IMR-90 (cell line): ENCODE measurements around the gene MIB1. TPM values are rescaled to one million over a fixed set of nuclear protein-coding genes. Genes with fewer than 3 reads are reported as not detected.

ENCODE experiments used
- ATAC-seq: fragments of 200-7000 bp; cut with Tn5 transposase; 2 replicates; pipeline ENCODE4 v1.9.1; 2020; ENCODE audit warnings: low read depth, mild to moderate bottlenecking, moderate library complexity
- BruUV-seq: library from RNA; stranded (reverse); fragments of 400-500 nt; replicated peaks from 2 replicates; lab custom pipeline; 2021; lab: Mats Ljungman, UMichigan
- CTCF ChIA-PET: fragments of 300-600 bp; formaldehyde crosslinking; extraction: SDS; loops from one replicate; lab custom pipeline; 2021; ENCODE audit warnings: antibody characterized with exemption; lab: Yijun Ruan, JAX
- POLR2A ChIA-PET: fragments of 300-600 bp; sonication (Branson Sonifier 250); formaldehyde crosslinking; loops from one replicate; lab custom pipeline; 2022; ENCODE audit warnings: antibody characterized with exemption; ENCODE audit not compliant: unreplicated experiment; lab: Charles Lee
- DNase-seq: peaks from one replicate; pipeline ENCODE4 v3.0.0; 2013
- H2AFZ ChIP-seq: replicated peaks from 2 replicates; pipeline ENCODE3; 2013; ENCODE audit warnings: low read length, mild to moderate bottlenecking; ENCODE audit not compliant: poor library complexity
- H2AK5ac ChIP-seq: 2 replicates; pipeline ENCODE4 v1.6.1; 2013; ENCODE audit warnings: low read depth, low read length, inconsistent platforms
- H2AK9ac ChIP-seq: replicated peaks from 2 replicates; pipeline ENCODE3; 2013; ENCODE audit warnings: mild to moderate bottlenecking, low read depth, low read length, moderate library complexity; ENCODE audit not compliant: poor library complexity
- H2BK120ac ChIP-seq: 2 replicates; pipeline ENCODE4 v1.6.1; 2013; ENCODE audit warnings: low read depth, low read length, inconsistent platforms
- H2BK15ac ChIP-seq: 3 replicates; pipeline ENCODE4 v1.6.1; 2013; ENCODE audit warnings: low read depth, low read length, inconsistent platforms
- H2BK20ac ChIP-seq: 2 replicates; pipeline ENCODE4 v1.6.1; 2013; ENCODE audit warnings: low read depth, mild to moderate bottlenecking, inconsistent platforms, low read length, moderate library complexity
- H2BK5ac ChIP-seq: 2 replicates; pipeline ENCODE4 v1.6.1; 2013; ENCODE audit warnings: mild to moderate bottlenecking, low read depth, low read length, inconsistent platforms; ENCODE audit not compliant: poor library complexity, severe bottlenecking
- H3K14ac ChIP-seq: replicated peaks from 2 replicates; pipeline ENCODE4 v1.6.1; 2013; ENCODE audit warnings: low read depth, low read length, inconsistent platforms
- H3K18ac ChIP-seq: 2 replicates; pipeline ENCODE4 v1.6.1; 2013; ENCODE audit warnings: low read depth, low read length, control low read depth
- H3K23ac ChIP-seq: 2 replicates; pipeline ENCODE4 v1.6.1; 2013; ENCODE audit warnings: low read depth, low read length, inconsistent platforms
- H3K27ac ChIP-seq: 2 replicates; pipeline ENCODE4 v1.5.1; 2013; ENCODE audit warnings: mild to moderate bottlenecking, control low read depth, low read length; ENCODE audit not compliant: insufficient read depth
- H3K27me3 ChIP-seq: 2 replicates; pipeline ENCODE4 v1.6.1; 2013; ENCODE audit warnings: low read length; ENCODE audit not compliant: control insufficient read depth, insufficient read depth
- H3K36me3 ChIP-seq: 2 replicates; pipeline ENCODE4 v1.6.1; 2013; ENCODE audit warnings: low read length, mixed read lengths; ENCODE audit not compliant: control insufficient read depth, insufficient read depth
- H3K4ac ChIP-seq: 2 replicates; pipeline ENCODE4 v1.6.1; 2013; ENCODE audit warnings: low read depth, low read length, inconsistent platforms
- H3K4me1 ChIP-seq: 2 replicates; pipeline ENCODE4 v1.6.1; 2013; ENCODE audit warnings: low read length, mixed read lengths; ENCODE audit not compliant: control insufficient read depth, insufficient read depth
- H3K4me2 ChIP-seq: 2 replicates; pipeline ENCODE4 v1.6.1; 2013; ENCODE audit warnings: low read depth, mild to moderate bottlenecking, control low read depth, low read length, moderate library complexity
- H3K4me3 ChIP-seq: 2 replicates; pipeline ENCODE4 v1.5.1; 2013; ENCODE audit warnings: low read depth, mild to moderate bottlenecking, control low read depth, low read length, moderate library complexity; ENCODE audit not compliant: insufficient read depth
- H3K56ac ChIP-seq: 2 replicates; pipeline ENCODE4 v1.6.1; 2013; ENCODE audit warnings: low read length, inconsistent platforms; ENCODE audit not compliant: insufficient read depth; ENCODE audit errors: extremely low read depth
- H3K79me1 ChIP-seq, 2 experiments: 2 replicates each; pipeline ENCODE4 v1.6.1; 2013; ENCODE audit warnings: low read length in 2 of 2, inconsistent platforms in 1 of 2, low read depth in 1 of 2
- H3K9ac ChIP-seq: 2 replicates; pipeline ENCODE4 v1.6.1; 2013; ENCODE audit warnings: low read depth, low read length, control low read depth
- H3K9me1 ChIP-seq: 2 replicates; pipeline ENCODE4 v1.6.1; 2013; ENCODE audit warnings: low read length, inconsistent platforms; ENCODE audit not compliant: insufficient read depth
- H3K9me3 ChIP-seq: 2 replicates; pipeline ENCODE4 v1.6.1; 2013; ENCODE audit warnings: low read length; ENCODE audit not compliant: control insufficient read depth, insufficient read depth
- H4K20me1 ChIP-seq: 2 replicates; pipeline ENCODE4 v1.6.1; 2013; ENCODE audit warnings: low read length, inconsistent platforms; ENCODE audit not compliant: insufficient read depth
- H4K5ac ChIP-seq: 2 replicates; pipeline ENCODE4 v1.6.1; 2013; ENCODE audit warnings: mild to moderate bottlenecking, low read depth, low read length, control low read depth
- H4K8ac ChIP-seq, 2 experiments: 2 replicates each; pipeline ENCODE4 v1.6.1; 2013; ENCODE audit warnings: low read depth in 2 of 2, low read length in 2 of 2, control low read depth in 1 of 2, inconsistent platforms in 1 of 2
- H4K91ac ChIP-seq: 2 replicates; pipeline ENCODE4 v1.6.1; 2013; ENCODE audit warnings: low read depth, low read length, inconsistent platforms; ENCODE audit not compliant: insufficient read depth
- BHLHE40 ChIP-seq: fragments of 150-350 bp; IDR thresholded peaks from 2 replicates; pipeline ENCODE4 v1.6.1; 2016; ENCODE audit warnings: mild to moderate bottlenecking, low read depth, low read length
- CEBPB ChIP-seq: IDR thresholded peaks from 2 replicates; pipeline ENCODE4 v1.6.1; 2012; ENCODE audit warnings: low read depth, low read length, improper control_type of control experiment
- CHD1 ChIP-seq: IDR thresholded peaks from 2 replicates; pipeline ENCODE4 v1.6.1; 2012; ENCODE audit warnings: low read depth, low read length, improper control_type of control experiment
- FOS ChIP-seq: fragments of 150-350 bp; IDR thresholded peaks from 2 replicates; pipeline ENCODE4 v1.6.1; 2016; ENCODE audit warnings: low read depth, low read length
- MAFK ChIP-seq: IDR thresholded peaks from 2 replicates; pipeline ENCODE4 v1.6.1; 2012; ENCODE audit warnings: low read depth, low read length, improper control_type of control experiment
- MAZ ChIP-seq: IDR thresholded peaks from 2 replicates; pipeline ENCODE4 v1.6.1; 2012; ENCODE audit warnings: low read depth, mild to moderate bottlenecking, low read length, improper control_type of control experiment, moderate library complexity, borderline replicate concordance
- MXI1 ChIP-seq: IDR thresholded peaks from 2 replicates; pipeline ENCODE4 v1.6.1; 2012; ENCODE audit warnings: low read depth, mild to moderate bottlenecking, low read length, moderate library complexity, borderline replicate concordance
- NFE2L2 ChIP-seq: fragments of 150-350 bp; IDR thresholded peaks from 2 replicates; pipeline ENCODE4 v1.6.1; 2016; ENCODE audit warnings: low read depth, mild to moderate bottlenecking, low read length
- POLR2A ChIP-seq: IDR thresholded peaks from 2 replicates; pipeline ENCODE4 v1.6.1; 2012; ENCODE audit warnings: mild to moderate bottlenecking, low read depth, low read length
- RAD21 ChIP-seq: IDR thresholded peaks from 2 replicates; pipeline ENCODE4 v1.6.1; 2012; ENCODE audit warnings: low read length, improper control_type of control experiment
- RCOR1 ChIP-seq: IDR thresholded peaks from 2 replicates; pipeline ENCODE4 v1.6.1; 2012; ENCODE audit warnings: mild to moderate bottlenecking, low read length, improper control_type of control experiment; ENCODE audit not compliant: insufficient replicate concordance
- RFX5 ChIP-seq: IDR thresholded peaks from 2 replicates; pipeline ENCODE4 v1.8.0; 2012; ENCODE audit warnings: low read depth, mild to moderate bottlenecking, low read length, moderate library complexity
- SMC3 ChIP-seq: fragments of 150-350 bp; IDR thresholded peaks from 2 replicates; pipeline ENCODE4 v1.6.1; 2016; ENCODE audit warnings: low read depth, mild to moderate bottlenecking, antibody characterized with exemption, low read length, moderate library complexity
- WGBS, 2 experiments: methylation state at CpG; one replicate each; pipeline versions ENCODE4 v1.1.5 to v1.1.7; 2013; ENCODE audit warnings: missing lambda C conversion rate in 2 of 2; ENCODE audit not compliant: insufficient read length in 1 of 2; ENCODE audit errors: extremely low coverage in 2 of 2; 5-methylcytosine and 5-hydroxymethylcytosine counted together
- dilution Hi-C: fragments of 300-500 bp; cut with HindIII; formaldehyde crosslinking; loops from one replicate; pipeline ENCODE4 v1.14.3; 2018; ENCODE audit warnings: low sequenced_read_pairs; ENCODE audit not compliant: unreplicated experiment
- in situ Hi-C: fragments of 300-500 bp; cut with MboI; formaldehyde crosslinking; loops from 3 replicates; pipeline ENCODE4 v1.14.3; 2019; ENCODE audit warnings: low sequenced_read_pairs, inconsistent platforms, mixed read lengths
- intact Hi-C: fragments of 100-400 bp; cut with micrococcal nuclease; formaldehyde crosslinking; loops from 2 replicates; pipeline ENCODE4 v1.10.0; 2022
- polyA plus RNA-seq, 3 experiments: library from polyadenylated mRNA; depleted of rRNA; stranded (reverse); fragments of >200 nt; gene quantifications; 2 replicates each; pipeline ENCODE4 v1.2.3, GENCODE V29; 2012; ENCODE audit warnings: low replicate concordance in 1 of 3
- total RNA-seq: library from RNA; depleted of rRNA; stranded (reverse); fragments of >200 nt; gene quantifications from 2 replicates; pipeline ENCODE4 v1.2.3, GENCODE V29; 2012
- TF ChIP-seq, protein P1 (sequence below): conservative IDR thresholded peaks from 2 replicates; pipeline ENCODE4 v1.5.1; 2012; ENCODE audit warnings: mild to moderate bottlenecking, low read depth, low read length, improper control_type of control experiment
- TF ChIP-seq, protein P2 (sequence below): fragments of 150-350 bp; IDR thresholded peaks from 2 replicates; pipeline ENCODE4 v1.6.1; 2017; ENCODE audit warnings: mild to moderate bottlenecking, antibody characterized with exemption, low read length, low read depth
- TF ChIP-seq, protein P3 (sequence below): fragments of 150-350 bp; IDR thresholded peaks from 2 replicates; pipeline ENCODE4 v1.6.1; 2016; ENCODE audit warnings: low read depth, mild to moderate bottlenecking, low read length, moderate library complexity, borderline replicate concordance

The MIB1 gene
- total and polyA plus RNA-seq, 2 of the 4 experiments (the other 2 are of a cell fraction), result 5.9 to 80.1 TPM

DNA sequence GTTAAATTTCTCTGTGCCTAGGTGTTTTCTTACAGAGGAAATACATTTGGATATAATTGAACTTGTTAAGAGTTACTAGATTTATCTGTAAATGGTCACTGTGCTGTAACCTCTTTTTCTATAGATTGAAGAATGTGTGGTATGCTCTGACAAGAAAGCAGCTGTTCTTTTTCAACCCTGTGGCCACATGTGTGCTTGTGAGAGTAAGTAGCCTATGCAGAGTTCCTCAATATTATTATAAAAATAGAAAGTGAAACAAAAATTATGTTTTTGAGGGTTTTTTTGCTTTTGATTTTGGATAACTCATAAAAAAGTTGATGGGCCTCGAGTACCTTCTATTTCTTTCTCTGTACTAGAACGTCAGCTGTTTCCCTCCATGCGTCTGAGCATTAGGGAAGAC lies 112.4 kb downstream of the MIB1 start:
- Histone ChIP-seq H3K9me1 (no peaks in the 10 kb centered on the region; the same call in 1 of the 2 replicates), H3K27ac (no peak overlapping the region), H3K23ac (no peak overlapping the region), H2AK5ac (no peak overlapping the region), H4K5ac (no peak overlapping the region), H2BK5ac (no peak overlapping the region), H3K9ac (no peak overlapping the region), H3K56ac (no peak overlapping the region), H3K4me3 (no peak overlapping the region), H2BK15ac (no peak overlapping the region), H2BK120ac (no peak overlapping the region), H3K4me2 (peak overlapping the region; percentile 16; the same call in 1 of the 2 replicates), H4K8ac (no peak overlapping the region), H3K9me3 (no peaks in the 10 kb centered on the region), H3K27me3 (no peaks in the 10 kb centered on the region), H2BK20ac (no peak overlapping the region), H4K91ac (no peak overlapping the region), H4K20me1 (no peaks in the 10 kb centered on the region), H3K4me1 (no peaks in the 10 kb centered on the region), H3K79me1 (peaks cover 2 to 8% of the 10 kb centered on the region in 2 experiments; a peak in 1 of 4 replicates), H3K36me3 (peaks cover 2% of the 10 kb centered on the region), H2AFZ (no peak overlapping the region), H3K18ac (no peak overlapping the region), H2AK9ac (no peak overlapping the region), H3K14ac (no peak overlapping the region), H3K4ac (no peak overlapping the region)
- intact Hi-C loops (loop anchor here (5.0 to 10.0 kb wide), 3 partner anchors 108 to 366 kb away; partner anchors contain the start of gene MIB1), in situ Hi-C loops (no loop called here), dilution Hi-C loops (no loop called here)
- CTCF ChIA-PET, result no interaction called here
- peak; percentile 80 for ATAC-seq
- no CpG with 5 or more reads among the region's 3 CpGs for WGBS, 2 experiments
- peak; percentile 63 for DNase-seq
- TF ChIP-seq, protein P1, sequence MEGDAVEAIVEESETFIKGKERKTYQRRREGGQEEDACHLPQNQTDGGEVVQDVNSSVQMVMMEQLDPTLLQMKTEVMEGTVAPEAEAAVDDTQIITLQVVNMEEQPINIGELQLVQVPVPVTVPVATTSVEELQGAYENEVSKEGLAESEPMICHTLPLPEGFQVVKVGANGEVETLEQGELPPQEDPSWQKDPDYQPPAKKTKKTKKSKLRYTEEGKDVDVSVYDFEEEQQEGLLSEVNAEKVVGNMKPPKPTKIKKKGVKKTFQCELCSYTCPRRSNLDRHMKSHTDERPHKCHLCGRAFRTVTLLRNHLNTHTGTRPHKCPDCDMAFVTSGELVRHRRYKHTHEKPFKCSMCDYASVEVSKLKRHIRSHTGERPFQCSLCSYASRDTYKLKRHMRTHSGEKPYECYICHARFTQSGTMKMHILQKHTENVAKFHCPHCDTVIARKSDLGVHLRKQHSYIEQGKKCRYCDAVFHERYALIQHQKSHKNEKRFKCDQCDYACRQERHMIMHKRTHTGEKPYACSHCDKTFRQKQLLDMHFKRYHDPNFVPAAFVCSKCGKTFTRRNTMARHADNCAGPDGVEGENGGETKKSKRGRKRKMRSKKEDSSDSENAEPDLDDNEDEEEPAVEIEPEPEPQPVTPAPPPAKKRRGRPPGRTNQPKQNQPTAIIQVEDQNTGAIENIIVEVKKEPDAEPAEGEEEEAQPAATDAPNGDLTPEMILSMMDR, result no peak
- no peak for TF ChIP-seq SMC3
- no peak for TF ChIP-seq NFE2L2
- TF ChIP-seq RFX5, result no peak
- TF ChIP-seq RAD21, result no peak
- no peak for TF ChIP-seq BHLHE40
- no peak for TF ChIP-seq CHD1
- TF ChIP-seq FOS, result no peak
- TF ChIP-seq POLR2A, result no peak
- TF ChIP-seq, protein P2, sequence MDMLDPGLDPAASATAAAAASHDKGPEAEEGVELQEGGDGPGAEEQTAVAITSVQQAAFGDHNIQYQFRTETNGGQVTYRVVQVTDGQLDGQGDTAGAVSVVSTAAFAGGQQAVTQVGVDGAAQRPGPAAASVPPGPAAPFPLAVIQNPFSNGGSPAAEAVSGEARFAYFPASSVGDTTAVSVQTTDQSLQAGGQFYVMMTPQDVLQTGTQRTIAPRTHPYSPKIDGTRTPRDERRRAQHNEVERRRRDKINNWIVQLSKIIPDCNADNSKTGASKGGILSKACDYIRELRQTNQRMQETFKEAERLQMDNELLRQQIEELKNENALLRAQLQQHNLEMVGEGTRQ, result no peak
- no peak for TF ChIP-seq RCOR1
- TF ChIP-seq MAZ, result no peak
- no peak for TF ChIP-seq CEBPB
- no peak for TF ChIP-seq MAFK
- TF ChIP-seq MXI1, result no peak
- TF ChIP-seq, protein P3, sequence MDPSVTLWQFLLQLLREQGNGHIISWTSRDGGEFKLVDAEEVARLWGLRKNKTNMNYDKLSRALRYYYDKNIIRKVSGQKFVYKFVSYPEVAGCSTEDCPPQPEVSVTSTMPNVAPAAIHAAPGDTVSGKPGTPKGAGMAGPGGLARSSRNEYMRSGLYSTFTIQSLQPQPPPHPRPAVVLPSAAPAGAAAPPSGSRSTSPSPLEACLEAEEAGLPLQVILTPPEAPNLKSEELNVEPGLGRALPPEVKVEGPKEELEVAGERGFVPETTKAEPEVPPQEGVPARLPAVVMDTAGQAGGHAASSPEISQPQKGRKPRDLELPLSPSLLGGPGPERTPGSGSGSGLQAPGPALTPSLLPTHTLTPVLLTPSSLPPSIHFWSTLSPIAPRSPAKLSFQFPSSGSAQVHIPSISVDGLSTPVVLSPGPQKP, result no peak
- POLR2A ChIA-PET, result no interaction called here
- BruUV-seq, result no TSS peak
